Activated T-cell treated with anti-CD3 and anti-CD28 coated beads for 4 hours (primary cell): ENCODE results near the gene SNAP47.

Source experiments
- DNase-seq: peaks from one replicate; pipeline ENCODE4 v3.0.0-alpha.2; 2020

SNAP47 gene

GRCh38 chr1:227769936-227770494 is 34.8 kb downstream of the SNAP47 start:
- no peak for DNase-seq

GRCh38 chr1:227770812-227771211 is 35.6 kb downstream of the SNAP47 start:
- DNase-seq: no peak

DNA sequence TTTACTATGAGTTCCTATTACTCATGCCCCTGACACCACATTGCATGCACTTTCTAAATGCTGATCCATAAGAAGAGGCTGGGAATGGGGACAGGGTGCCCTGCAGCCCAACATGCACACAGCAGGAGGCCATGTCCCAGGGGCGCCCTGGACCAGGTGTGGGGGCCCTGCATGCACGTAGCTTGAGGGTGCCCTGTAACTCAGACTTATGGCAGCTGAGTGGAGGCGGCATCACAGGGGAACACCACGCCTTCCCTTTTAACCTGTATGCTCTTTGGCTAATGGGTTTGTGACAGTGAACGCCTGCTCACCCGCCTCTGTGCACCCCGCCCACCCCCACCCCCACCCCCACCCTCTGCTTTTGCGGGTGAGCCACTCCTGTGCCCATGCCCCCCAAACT is 36.1 kb downstream of the SNAP47 start:
- DNase-seq: no peak

GRCh38 chr1:227771771-227772170 is 36.5 kb downstream of the SNAP47 start:
- no peak for DNase-seq

- no peak for DNase-seq
These were observed 38.3 kb downstream of the SNAP47 start for GRCh38 chr1:227773558-227773957.

- no peak for DNase-seq
These were observed 39.0 kb downstream of the SNAP47 start for GRCh38 chr1:227774051-227774731.

- no peak for DNase-seq
These were observed 39.8 kb downstream of the SNAP47 start for GRCh38 chr1:227774821-227775661.

DNA sequence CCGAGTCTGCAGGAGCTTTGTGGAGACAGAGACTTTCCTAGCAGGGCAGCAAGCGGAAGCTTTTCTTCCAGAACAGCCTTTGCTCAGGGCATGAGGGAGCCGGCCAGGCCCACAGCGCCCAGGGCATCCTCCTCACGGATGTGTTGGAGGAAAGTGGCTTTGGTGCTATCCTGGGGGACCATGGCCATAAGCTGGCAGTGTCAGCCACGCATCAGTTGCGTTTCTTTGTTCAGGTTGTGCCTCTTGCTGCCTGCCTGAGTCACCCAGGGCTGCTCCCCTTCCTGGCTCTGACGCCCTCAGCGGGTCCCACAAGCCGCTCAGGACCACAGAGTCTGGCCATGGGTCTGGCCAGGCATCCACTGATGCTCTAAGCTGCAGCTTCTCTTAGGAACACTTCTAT is 40.6 kb downstream of the SNAP47 start:
- no peak for DNase-seq

DNA sequence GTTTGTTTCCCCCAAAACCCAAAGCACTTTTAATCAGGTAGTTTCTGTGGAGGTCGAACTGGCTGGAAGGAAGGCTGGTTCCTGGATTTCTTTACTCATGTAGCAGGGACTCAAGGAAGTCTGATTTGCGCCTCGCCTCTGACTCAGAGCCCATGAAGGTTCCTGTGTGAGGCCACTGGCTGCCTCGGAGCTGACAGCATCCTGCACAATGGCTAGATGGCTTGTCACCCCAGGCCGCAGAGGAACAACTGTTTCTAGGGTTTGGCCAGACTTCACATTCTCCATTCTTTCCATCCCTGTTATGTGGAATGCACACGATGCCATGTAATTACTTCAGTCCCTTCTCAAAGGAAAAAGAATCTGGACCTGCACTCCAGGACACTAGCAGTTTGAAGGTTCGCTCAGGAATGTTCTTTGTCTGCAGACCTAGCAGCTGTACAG is 41.1 kb downstream of the SNAP47 start:
- no peak for DNase-seq

DNA sequence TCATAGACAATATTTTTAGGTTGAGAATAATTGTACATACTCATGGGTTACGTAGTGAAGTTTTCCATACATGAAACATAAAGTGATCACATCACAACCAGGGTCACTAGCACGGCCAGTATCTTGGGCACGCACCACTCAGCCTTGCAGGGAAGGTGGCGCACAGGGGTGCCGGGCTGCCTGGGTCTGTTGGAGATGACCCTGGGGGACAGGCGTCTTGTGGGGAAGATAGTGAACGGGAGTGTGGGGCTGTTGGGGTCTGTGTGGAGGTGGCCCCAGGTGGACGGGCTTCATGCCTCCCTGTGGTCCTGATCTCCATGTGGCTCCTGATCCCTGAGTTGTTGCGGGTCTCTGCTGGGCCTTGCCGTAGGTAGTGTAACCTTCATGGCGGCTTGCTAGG is 41.9 kb downstream of the SNAP47 start:
- no peak for DNase-seq

- DNase-seq: no peak
These were observed 42.4 kb downstream of the SNAP47 start for GRCh38 chr1:227777646-227778045.

GRCh38 chr1:227778401-227778947 is 43.2 kb downstream of the SNAP47 start:
- DNase-seq: no peak

- DNase-seq: no peak
These were observed 43.8 kb downstream of the SNAP47 start for GRCh38 chr1:227779021-227779441.

- DNase-seq: no peak
These were observed 44.5 kb downstream of the SNAP47 start for GRCh38 chr1:227779685-227780084.

GRCh38 chr1:227780101-227781044 is 45.1 kb downstream of the SNAP47 start:
- DNase-seq: no peak

GRCh38 chr1:227781314-227781930 is 46.2 kb downstream of the SNAP47 start:
- DNase-seq: no peak

DNA sequence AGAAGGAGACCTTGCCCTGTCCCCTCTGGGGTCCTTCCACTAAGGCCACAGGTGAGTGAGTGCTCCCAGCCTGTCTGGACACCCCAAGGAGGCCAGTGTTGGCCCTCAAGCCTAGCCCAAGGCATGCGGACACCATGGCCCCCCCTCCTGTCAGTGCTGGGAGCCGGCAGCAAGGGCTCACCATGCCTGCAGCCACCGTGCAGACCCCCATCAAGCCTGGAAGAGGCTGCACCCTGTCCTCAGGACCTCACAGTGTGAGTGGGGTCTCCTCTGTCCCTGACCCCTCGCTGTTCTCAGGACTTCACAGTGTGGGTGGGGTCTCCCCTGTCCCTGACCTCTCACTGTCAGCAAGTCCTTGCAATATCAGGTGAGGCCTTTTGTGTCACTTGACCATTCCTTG is 47.0 kb downstream of the SNAP47 start:
- no peak for DNase-seq

DNA sequence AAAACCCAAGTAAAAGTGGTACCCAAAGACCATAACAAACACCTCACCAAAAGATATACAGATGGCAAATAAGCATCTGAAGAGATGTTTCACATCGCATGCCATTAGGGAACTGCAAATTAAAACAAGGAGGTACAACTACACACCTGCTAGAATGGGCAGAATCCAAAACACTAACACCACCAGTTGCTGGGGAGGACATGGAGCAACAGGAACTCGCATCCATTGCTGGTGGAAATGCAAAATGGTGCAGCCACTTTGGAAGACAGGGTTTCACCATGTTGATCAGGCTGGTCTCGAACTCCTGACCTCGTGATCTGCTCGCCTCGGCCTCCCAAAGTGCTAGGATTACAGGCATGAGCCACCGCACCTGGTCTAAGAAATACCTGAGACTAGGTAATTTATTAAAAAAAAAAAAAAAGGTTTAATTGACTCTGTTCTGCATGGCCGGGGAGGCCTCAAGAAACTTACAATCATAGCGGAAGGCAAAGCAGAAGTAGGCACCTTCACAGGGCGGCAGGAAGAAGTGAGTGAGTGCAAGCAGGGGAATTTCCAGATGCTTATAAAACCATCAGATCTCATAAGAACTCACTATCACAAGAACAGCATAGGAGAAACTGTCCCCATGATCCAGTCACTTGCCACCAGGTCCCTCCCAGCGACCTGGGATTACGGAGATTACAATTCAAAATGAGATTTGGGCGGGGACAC is 50.0 kb downstream of the SNAP47 start:
- DNase-seq: no peak

DNA sequence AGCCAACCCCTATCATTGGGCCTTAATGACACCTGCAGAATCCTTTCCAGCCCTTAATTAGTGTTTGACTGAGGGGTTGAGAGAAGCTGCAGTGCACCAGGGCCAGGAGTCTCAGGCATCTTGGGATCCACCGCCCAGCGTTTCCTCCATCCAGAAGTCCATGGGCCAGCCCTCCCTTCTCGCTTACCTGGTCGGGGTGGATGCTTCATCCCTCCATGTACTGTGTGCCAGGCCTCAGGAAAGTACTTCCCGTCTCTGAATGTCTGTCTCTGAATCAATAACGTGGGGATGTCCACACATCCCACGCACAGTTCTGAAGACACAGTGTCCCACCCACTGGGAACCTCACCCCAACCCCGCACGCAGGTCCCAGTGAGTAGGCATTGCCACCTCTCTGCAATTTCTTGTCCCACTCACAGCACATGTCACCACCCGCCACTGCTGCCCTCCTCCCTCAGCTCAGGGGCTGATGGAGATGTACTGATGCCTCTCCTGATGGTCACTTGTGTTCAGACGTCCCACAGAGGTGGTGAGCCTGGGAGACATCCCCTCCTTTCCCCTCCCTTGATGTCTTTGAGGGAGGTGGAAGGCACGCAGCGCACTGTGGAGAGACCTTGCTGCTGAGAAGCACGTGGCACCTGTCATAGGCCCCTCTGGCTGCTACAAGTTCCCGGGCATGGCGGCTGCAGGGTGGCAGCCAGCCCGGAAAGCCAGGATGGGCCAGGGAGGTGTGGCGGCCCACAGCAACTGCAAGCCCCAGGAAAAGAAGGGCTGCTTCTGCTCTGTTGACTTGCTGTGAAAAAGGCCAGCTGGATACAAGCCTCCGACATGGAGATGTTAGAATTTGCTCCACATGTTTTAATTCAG is 50.8 kb downstream of the SNAP47 start:
- DNase-seq: no peak
